Measurements from ENCODE around the gene AGBL1.

The AGBL1 gene

GRCh38 chr15:86167841-86168240, 88.2 kb downstream of the AGBL1 start:
- no peak overlapping the region for H3K4me3 ChIP-seq (replicated peaks; ENCODE audit: low read depth, low read length)
- TF ChIP-seq CTCF (IDR thresholded peaks at IDR 0.05; ENCODE audit: low read length, missing control alignments) = no peak
- no peak for DNase-seq (ENCODE audit: low read depth)

- H3K4me3 ChIP-seq (replicated peaks; ENCODE audit: low read depth, low read length) = no peak overlapping the region
- no peak for TF ChIP-seq CTCF (IDR thresholded peaks at IDR 0.05; ENCODE audit: low read length, missing control alignments)
- no peak for DNase-seq (ENCODE audit: low read depth)
Measured at GRCh38 chr15:86178845-86179244, 99.2 kb downstream of the AGBL1 start.

- H3K4me3 ChIP-seq (replicated peaks; ENCODE audit: low read depth, low read length) = no peak overlapping the region
- no peak for DNase-seq (ENCODE audit: low read depth)
- no peak for TF ChIP-seq CTCF (IDR thresholded peaks at IDR 0.05; ENCODE audit: low read length, missing control alignments)
Measured at GRCh38 chr15:86183596-86184491, 104.2 kb downstream of the AGBL1 start.

GRCh38 chr15:86193716-86194380, 114.2 kb downstream of the AGBL1 start:
- no peak for DNase-seq (ENCODE audit: low read depth)
- no peak overlapping the region for H3K4me3 ChIP-seq (replicated peaks; ENCODE audit: low read depth, low read length)

DNA sequence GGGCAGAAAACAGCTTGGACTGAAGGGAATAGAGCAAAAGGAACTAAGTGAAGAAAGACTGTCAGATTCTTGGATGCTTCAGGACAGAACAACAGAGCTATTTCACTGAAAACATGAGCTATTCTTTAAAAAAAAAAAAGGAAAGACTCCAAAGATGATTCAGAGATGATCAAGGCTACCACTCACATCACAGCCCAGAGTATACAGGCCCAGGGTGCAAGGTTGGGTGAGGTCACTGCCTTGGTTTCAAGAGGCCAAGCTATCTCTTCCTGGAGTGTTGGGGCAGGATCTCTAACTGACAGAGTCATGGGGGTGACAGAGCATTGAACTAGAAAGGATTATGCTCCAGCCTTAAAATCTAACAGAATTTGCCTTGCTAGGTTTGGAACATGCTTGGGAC, 118.1 kb downstream of the AGBL1 start:
- no peak overlapping the region for H3K4me3 ChIP-seq (replicated peaks; ENCODE audit: low read depth, low read length)
- no peak for TF ChIP-seq CTCF (IDR thresholded peaks at IDR 0.05; ENCODE audit: low read length, missing control alignments)
- no peak for DNase-seq (ENCODE audit: low read depth)

More at GRCh38 chr15:86193716-86194380, 114.2 kb downstream of the AGBL1 start:
- TF ChIP-seq CTCF (IDR thresholded peaks at IDR 0.05; ENCODE audit: low read length, missing control alignments) = no peak

- DNase-seq (ENCODE audit: low read depth) = no peak
- no peak for TF ChIP-seq CTCF (IDR thresholded peaks at IDR 0.05; ENCODE audit: low read length, missing control alignments)
- H3K4me3 ChIP-seq (replicated peaks; ENCODE audit: low read depth, low read length) = no peak overlapping the region
Measured at GRCh38 chr15:86199467-86200145, 119.9 kb downstream of the AGBL1 start.

All from fibroblast of pulmonary artery (primary cell).